H1 (cell line): Measurements from ENCODE around the gene BRD1. TPM values are rescaled to one million over a fixed set of nuclear protein-coding genes. Genes with fewer than 3 reads are reported as not detected.

Experiments
- CTCF ChIA-PET: fragments of 300-600 bp; sonication (Branson Sonifier 250); formaldehyde crosslinking; loops from one replicate; lab custom pipeline; 2021; ENCODE audit not compliant: partially characterized antibody; lab: Charles Lee
- POLR2A ChIA-PET: fragments of 300-600 bp; sonication (Branson Sonifier 250); formaldehyde crosslinking; loops from one replicate; lab custom pipeline; 2021; ENCODE audit warnings: inconsistent platforms; ENCODE audit not compliant: partially characterized antibody; lab: Charles Lee
- DNase-seq, 2 experiments: peaks; one replicate each; pipeline versions ENCODE4 v3.0.0 to v3.0.0-alpha.2; 2010 to 2022; ENCODE audit warnings: low spot score in 2 of 2, low read depth in 1 of 2, mixed read lengths in 1 of 2
- FAIRE-seq: peaks from 2 replicates; lab custom pipeline; 2011; peaks lifted over from hg19 to GRCh38; lab: Jason Lieb, UNC
- H2AFZ ChIP-seq: 2 replicates; pipeline ENCODE4 v1.8.1; 2012; ENCODE audit warnings: low read length, inconsistent platforms
- H2AK5ac ChIP-seq: 2 replicates; pipeline ENCODE4 v1.6.1; 2013; ENCODE audit warnings: low read depth, low read length
- H2BK120ac ChIP-seq: replicated peaks from 2 replicates; pipeline ENCODE3; 2013; ENCODE audit warnings: low read depth, low read length, inconsistent platforms
- H2BK12ac ChIP-seq: 2 replicates; pipeline ENCODE4 v1.6.1; 2013; ENCODE audit warnings: low read depth, low read length
- H2BK15ac ChIP-seq: 2 replicates; pipeline ENCODE4 v1.6.1; 2013; ENCODE audit warnings: low read length
- H2BK20ac ChIP-seq: 2 replicates; pipeline ENCODE4 v1.6.1; 2013; ENCODE audit warnings: low read length
- H2BK5ac ChIP-seq: 2 replicates; pipeline ENCODE4 v1.6.1; 2013; ENCODE audit warnings: low read depth, low read length
- H3K14ac ChIP-seq: 2 replicates; pipeline ENCODE4 v1.6.1; 2013; ENCODE audit warnings: inconsistent platforms; ENCODE audit not compliant: insufficient read length
- H3K18ac ChIP-seq: 2 replicates; pipeline ENCODE4 v1.6.1; 2013; ENCODE audit warnings: low read length; ENCODE audit errors: extremely low read depth
- H3K23ac ChIP-seq: 2 replicates; pipeline ENCODE4 v1.6.1; 2013; ENCODE audit warnings: inconsistent platforms; ENCODE audit not compliant: insufficient read length
- H3K23me2 ChIP-seq: 2 replicates; pipeline ENCODE4 v1.6.1; 2013; ENCODE audit warnings: low read depth, low read length
- H3K27ac ChIP-seq: 2 replicates; pipeline ENCODE4 v1.6.1; 2011; ENCODE audit warnings: low read depth, low read length, inconsistent platforms
- H3K27me3 ChIP-seq, 4 experiments: replicated peaks in 1 of 4; 1 replicate in 1 of 4; 2 replicates in 3 of 4; pipeline versions ENCODE4 v1.6.1 to v1.8.1; 2011 to 2013; ENCODE audit warnings: low read length in 3 of 4, mild to moderate bottlenecking in 3 of 4, inconsistent platforms in 2 of 4, mixed read lengths in 2 of 4, moderate library complexity in 1 of 4; ENCODE audit not compliant: control insufficient read depth in 3 of 4, insufficient read depth in 3 of 4; ENCODE audit errors: extremely low read depth in 1 of 4
- H3K36me3 ChIP-seq, 4 experiments: 2 replicates each; pipeline versions ENCODE4 v1.6.1 to v1.8.1; 2011 to 2013; ENCODE audit warnings: mild to moderate bottlenecking in 4 of 4, low read length in 3 of 4, moderate library complexity in 2 of 4, control low read depth in 1 of 4, inconsistent platforms in 1 of 4; ENCODE audit not compliant: insufficient read depth in 4 of 4, control insufficient read depth in 2 of 4
- H3K4ac ChIP-seq: replicated peaks from 2 replicates; pipeline ENCODE3; 2013; ENCODE audit warnings: low read length, low read depth, mixed read lengths, inconsistent platforms; ENCODE audit not compliant: insufficient read length
- H3K4me1 ChIP-seq, 4 experiments: replicated peaks in 1 of 4; 1 replicate in 1 of 4; 2 replicates in 3 of 4; pipeline versions ENCODE4 v1.6.1 to v1.8.1; 2011 to 2013; ENCODE audit warnings: low read length in 3 of 4, inconsistent platforms in 2 of 4, mixed read lengths in 1 of 4; ENCODE audit not compliant: insufficient read depth in 4 of 4, control insufficient read depth in 3 of 4
- H3K4me2 ChIP-seq, 2 experiments: 2 replicates each; pipeline versions ENCODE4 v1.6.1 to v1.8.1; 2011 to 2013; ENCODE audit warnings: low read depth in 2 of 2, low read length in 2 of 2, control low read depth in 1 of 2, inconsistent platforms in 1 of 2, mild to moderate bottlenecking in 1 of 2; ENCODE audit not compliant: insufficient read depth in 1 of 2
- H3K4me3 ChIP-seq, 4 experiments: fragments of 200-600, 300-600 bp in 1 of 4; sonication (generic), shearing (Covaris generic), sonication (Bioruptor Twin) in 1 of 4; 2 replicates each; pipeline versions ENCODE4 v1.5.1 to v1.8.1; 2011 to 2016; ENCODE audit warnings: low read length in 4 of 4, low read depth in 3 of 4, control low read depth in 2 of 4, inconsistent platforms in 2 of 4, mild to moderate bottlenecking in 2 of 4, mixed read lengths in 1 of 4, moderate library complexity in 1 of 4; ENCODE audit not compliant: insufficient read depth in 2 of 4; ENCODE audit errors: extremely low read depth in 1 of 4
- H3K56ac ChIP-seq: replicated peaks from 2 replicates; pipeline ENCODE3; 2013; ENCODE audit warnings: low read depth, mild to moderate bottlenecking, mixed read lengths, low read length, inconsistent platforms; ENCODE audit not compliant: insufficient read length
- H3K79me1 ChIP-seq: 2 replicates; pipeline ENCODE4 v1.6.1; 2013; ENCODE audit warnings: low read depth, low read length, control low read depth
- H3K79me2 ChIP-seq, 2 experiments: 2 replicates each; pipeline versions ENCODE4 v1.6.1 to v1.8.1; 2012 to 2013; ENCODE audit warnings: low read length in 2 of 2, mild to moderate bottlenecking in 2 of 2, inconsistent platforms in 1 of 2; ENCODE audit not compliant: insufficient read depth in 2 of 2, control insufficient read depth in 1 of 2
- H3K9ac ChIP-seq, 4 experiments: replicated peaks in 1 of 4; 1 replicate in 1 of 4; 2 replicates in 3 of 4; pipeline versions ENCODE4 v1.6.1 to v1.8.1; 2011 to 2013; ENCODE audit warnings: low read depth in 3 of 4, low read length in 3 of 4, control low read depth in 2 of 4, mild to moderate bottlenecking in 2 of 4, moderate library complexity in 2 of 4, inconsistent platforms in 1 of 4; ENCODE audit errors: extremely low read depth in 1 of 4
- H3K9me3 ChIP-seq, 2 experiments: 2 replicates each; pipeline versions ENCODE4 v1.6.1 to v1.8.1; 2012 to 2013; ENCODE audit warnings: mild to moderate bottlenecking in 2 of 2, moderate library complexity in 2 of 2, control low read depth in 1 of 2, inconsistent platforms in 1 of 2, low read depth in 1 of 2, low read length in 1 of 2, mixed read lengths in 1 of 2; ENCODE audit not compliant: insufficient read depth in 2 of 2
- H4K20me1 ChIP-seq, 2 experiments: replicated peaks in 1 of 2; 2 replicates each; pipeline versions ENCODE3 to v1.8.1; 2011 to 2013; ENCODE audit warnings: inconsistent platforms in 2 of 2, low read length in 2 of 2, mild to moderate bottlenecking in 1 of 2; ENCODE audit not compliant: insufficient read depth in 2 of 2, control insufficient read depth in 1 of 2
- H4K5ac ChIP-seq: 2 replicates; pipeline ENCODE4 v1.6.1; 2013; ENCODE audit warnings: low read length, low read depth, mixed read lengths, inconsistent platforms; ENCODE audit not compliant: insufficient read length
- H4K8ac ChIP-seq: 2 replicates; pipeline ENCODE4 v1.8.0; 2013; ENCODE audit warnings: mild to moderate bottlenecking, moderate library complexity, low read length, inconsistent platforms; ENCODE audit not compliant: insufficient read depth; ENCODE audit errors: extremely low read depth
- H4K91ac ChIP-seq: replicated peaks from 2 replicates; pipeline ENCODE3; 2013; ENCODE audit warnings: low read length, mixed read lengths, inconsistent platforms; ENCODE audit not compliant: insufficient read length
- GTF2F1 ChIP-seq: IDR thresholded peaks from 2 replicates; pipeline ENCODE4 v1.6.1; 2012; ENCODE audit warnings: low read depth, low read length, improper control_type of control experiment, borderline replicate concordance
- HDAC2 ChIP-seq, 2 experiments: fragments of 300-600 bp in 1 of 2; sonication (generic) in 1 of 2; IDR thresholded peaks; 2 replicates each; pipeline ENCODE4 v1.6.1; 2011 to 2012; ENCODE audit warnings: low read depth in 2 of 2, low read length in 2 of 2, mild to moderate bottlenecking in 2 of 2, moderate library complexity in 2 of 2, borderline replicate concordance in 1 of 2, inconsistent platforms in 1 of 2
- POLR2A ChIP-seq, 2 experiments: IDR thresholded peaks; 1 replicate in 1 of 2; 2 replicates in 1 of 2; pipeline ENCODE4 v1.6.1; 2011; ENCODE audit warnings: low read depth in 2 of 2, low read length in 2 of 2, mild to moderate bottlenecking in 2 of 2; ENCODE audit errors: control extremely low read depth in 1 of 2
- SUZ12 ChIP-seq: fragments of 200-600 bp; sonication (generic); IDR thresholded peaks from 2 replicates; pipeline ENCODE4 v1.6.1; 2012; ENCODE audit warnings: mild to moderate bottlenecking, inconsistent platforms, low read length, moderate library complexity, mixed read lengths
- WGBS, 2 experiments: shearing (Covaris generic) in 1 of 2; methylation state at CpG; one replicate each; pipeline versions ENCODE4 v1.1.6 to v1.1.7; 2013 to 2015; ENCODE audit warnings: low lambda C conversion rate in 2 of 2, mixed read lengths in 2 of 2, inconsistent platforms in 1 of 2, low coverage in 1 of 2, missing lambda C conversion rate in 1 of 2; ENCODE audit not compliant: insufficient replicate concordance in 2 of 2, insufficient coverage in 1 of 2, insufficient read length in 1 of 2; ENCODE audit errors: extremely low coverage in 1 of 2, missing lambda C conversion rate in 1 of 2; 5-methylcytosine and 5-hydroxymethylcytosine counted together
- polyA plus RNA-seq, 7 experiments: library from polyadenylated mRNA; depleted of rRNA in 3 of 7; stranded (reverse) in 5 of 7; unstranded in 2 of 7; fragments of >200 nt in 5 of 7; fragments of 200-250 nt in 2 of 7; gene quantifications; 1 replicate in 5 of 7; 2 replicates in 1 of 7; 4 replicates in 1 of 7; pipeline versions ENCODE4 v1.2.1 to v1.2.3, GENCODE V29; 2011 to 2013; ENCODE audit warnings: missing spikeins in 2 of 7, mixed read lengths in 2 of 7
- total RNA-seq: library from RNA; stranded (reverse); fragmentation: NEBNext Ultra II Directional; extraction: Animal tissue kit (Norgen Biotek cat#: 25700); gene quantifications from 2 replicates; pipeline ENCODE4 v1.2.1, GENCODE V29; 2021
- TF ChIP-seq, protein P1 (sequence below): IDR thresholded peaks from 2 replicates; pipeline ENCODE4 v1.6.1; 2011; ENCODE audit warnings: low read length, improper control_type of control experiment

The BRD1 gene
- total and polyA plus RNA-seq, 2 of the 8 experiments (the other 6 are each of a cell fraction or from before 2014, with no cell fraction given): 6.8 to 34.0 TPM

DNA sequence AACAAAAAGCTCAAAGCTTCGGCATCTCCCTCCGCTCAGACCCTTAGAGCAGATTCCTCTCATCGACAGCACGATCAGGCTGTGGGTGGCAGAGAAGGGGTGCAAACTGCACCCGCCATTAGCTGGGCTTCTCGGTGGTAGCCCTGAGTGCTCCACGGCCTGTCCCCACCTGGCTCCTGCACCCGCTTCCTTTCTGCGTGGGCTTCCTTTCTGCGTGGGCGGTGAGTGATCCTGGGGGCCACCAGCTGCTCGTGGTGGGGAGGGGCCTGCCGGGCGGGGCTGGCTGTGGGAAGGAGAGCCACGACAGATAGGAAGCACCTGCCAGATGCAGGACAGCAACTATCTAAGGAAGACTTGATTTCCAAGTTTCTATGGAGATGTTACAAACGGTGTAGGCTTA lies 55.0 kb downstream of the BRD1 start:
- no peak overlapping the region for H3K4me2 ChIP-seq
- H2BK20ac ChIP-seq: no peak overlapping the region
- no peak overlapping the region for H3K56ac ChIP-seq
- no peak overlapping the region for H2BK120ac ChIP-seq
- H3K27me3 ChIP-seq: peaks cover 0 to 3% (median 0%) of the 10 kb centered on the region in 4 experiments; a peak in 2 of 7 replicates
- CTCF ChIA-PET: no interaction called here
- H3K14ac ChIP-seq: no peak overlapping the region
- 89% methylated on average over 16 of the region's 16 CpGs; no CpG with 5 or more reads in 1 of the 2 experiments for WGBS, 2 experiments
- H3K9me3 ChIP-seq: no peaks in the 10 kb centered on the region; a peak in 1 of 4 replicates
- POLR2A ChIA-PET: interaction anchor here (0.6 to 1.0 kb wide), 2 partner anchors 236 to 446 kb away, joined by 3 read pairs; no protein-coding TSS in a partner anchor
- no peak overlapping the region for H2AK5ac ChIP-seq
- no peak overlapping the region for H4K91ac ChIP-seq
- no peak for DNase-seq
- no peak overlapping the region for H3K18ac ChIP-seq
- H3K79me1 ChIP-seq: peaks cover 3% of the 10 kb centered on the region; the same call in 1 of the 2 replicates
- H4K8ac ChIP-seq: no peak overlapping the region
- H3K36me3 ChIP-seq: peaks cover 3 to 35% (median 20%) of the 10 kb centered on the region in 4 experiments
- no peak overlapping the region for H3K4ac ChIP-seq
- H3K23me2 ChIP-seq: peaks cover 10% of the 10 kb centered on the region; the same call in 1 of the 2 replicates
- no peak overlapping the region for H3K4me3 ChIP-seq
- peaks cover 10 to 15% of the 10 kb centered on the region in 2 experiments for H4K20me1 ChIP-seq
- H2AFZ ChIP-seq: no peak overlapping the region
- FAIRE-seq: no peak
- H3K23ac ChIP-seq: no peak overlapping the region
- H3K27ac ChIP-seq: no peak overlapping the region
- no peak overlapping the region for H3K9ac ChIP-seq
- no peak overlapping the region for H2BK5ac ChIP-seq
- H3K4me1 ChIP-seq: peaks cover 0 to 6% (median under 1%) of the 10 kb centered on the region in 4 experiments; a peak in 4 of 7 replicates
- no peak overlapping the region for H2BK12ac ChIP-seq
- H2BK15ac ChIP-seq: no peak overlapping the region
- H3K79me2 ChIP-seq: peaks cover 0 to 2% of the 10 kb centered on the region in 2 experiments; a peak in 1 of 4 replicates
- no peak overlapping the region for H4K5ac ChIP-seq
- TF ChIP-seq SUZ12: no peak
- TF ChIP-seq, protein P1, sequence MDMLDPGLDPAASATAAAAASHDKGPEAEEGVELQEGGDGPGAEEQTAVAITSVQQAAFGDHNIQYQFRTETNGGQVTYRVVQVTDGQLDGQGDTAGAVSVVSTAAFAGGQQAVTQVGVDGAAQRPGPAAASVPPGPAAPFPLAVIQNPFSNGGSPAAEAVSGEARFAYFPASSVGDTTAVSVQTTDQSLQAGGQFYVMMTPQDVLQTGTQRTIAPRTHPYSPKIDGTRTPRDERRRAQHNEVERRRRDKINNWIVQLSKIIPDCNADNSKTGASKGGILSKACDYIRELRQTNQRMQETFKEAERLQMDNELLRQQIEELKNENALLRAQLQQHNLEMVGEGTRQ: no peak
- no peak for TF ChIP-seq HDAC2 (IDR thresholded peaks at IDR 0.05; ENCODE audit: borderline replicate concordance in 1 of 2, low read depth in 2 of 2, low read length in 2 of 2)
- TF ChIP-seq GTF2F1: no peak
- no peak for TF ChIP-seq POLR2A (IDR thresholded peaks at IDR 0.05; ENCODE audit: control extremely low read depth in 1 of 2, low read depth in 2 of 2, low read length in 2 of 2)
